SKM-1 (cell line): ENCODE data around the gene INO80E.
"Not testable (repeated sequence)": the region's sequence is repeated elsewhere in the genome, so short reads cannot be mapped to it uniquely, and the experiment has no call there.

Experiments
- DNase-seq: peaks from one replicate; lab custom pipeline; 2025; ENCODE audit not compliant: unreplicated experiment; lab: John Stamatoyannopoulos, UW

Gene INO80E

GRCh38 chr16:30030011-30030685, 34.1 kb downstream of the INO80E start:
- DNase-seq: no peak

DNA sequence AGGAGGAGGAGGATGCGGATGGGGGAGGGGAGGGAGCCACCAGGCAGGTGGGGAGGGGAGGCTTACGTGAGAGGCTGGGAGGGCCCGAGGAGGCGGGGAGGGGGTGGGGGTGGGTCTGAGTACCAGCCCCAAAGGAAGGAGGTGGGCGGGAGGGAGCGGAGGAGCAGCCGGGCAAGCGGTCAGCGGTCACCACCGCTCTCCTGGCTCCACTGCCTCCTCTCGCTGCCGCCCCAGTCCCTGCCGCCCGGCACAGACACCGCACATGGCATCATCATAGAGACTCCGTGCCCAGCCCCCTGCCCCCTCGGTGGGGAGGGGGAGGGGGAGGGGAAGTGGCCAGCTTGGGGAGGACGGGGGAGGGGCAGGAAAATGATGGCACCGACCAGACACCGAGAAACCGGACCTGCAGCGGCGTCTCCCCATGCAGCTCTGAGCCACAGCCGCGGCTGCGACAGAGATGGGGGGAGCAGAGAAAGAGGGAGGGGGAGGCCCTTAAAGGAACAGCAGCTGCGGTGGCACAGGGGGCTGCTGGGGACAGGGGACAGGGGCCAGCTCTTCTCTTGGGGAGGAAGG, 34.9 kb downstream of the INO80E start, which contains the start of gene TLCD3B:
TLCD3B (minus strand) TSS at position 431 of the 573 bp plus-strand sequence. CDS start 744 bp downstream, outside the sequence.
- no peak for DNase-seq

DNA sequence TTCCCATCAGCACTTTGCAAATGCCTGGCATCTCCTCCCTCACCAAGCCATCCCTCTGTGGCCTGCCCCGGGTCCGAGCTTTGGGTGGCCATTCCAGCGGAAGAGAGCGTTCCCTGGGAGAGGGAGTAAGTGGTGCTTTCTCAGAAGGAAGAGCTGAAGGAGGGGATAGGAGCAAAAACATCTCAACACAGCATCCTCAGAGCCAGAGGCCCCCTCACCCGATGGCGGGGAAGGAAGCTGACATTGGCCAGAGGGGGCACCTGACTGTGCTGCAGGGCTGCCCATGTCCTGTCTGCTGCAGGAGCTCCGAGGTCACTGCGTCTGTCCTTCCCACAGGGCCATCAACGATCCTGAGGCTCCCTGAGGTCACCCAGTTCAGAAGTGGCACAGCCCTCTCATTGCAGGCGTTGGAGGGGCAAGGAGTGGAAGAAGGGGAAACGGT, 35.5 kb downstream of the INO80E start:
- no peak for DNase-seq

DNA sequence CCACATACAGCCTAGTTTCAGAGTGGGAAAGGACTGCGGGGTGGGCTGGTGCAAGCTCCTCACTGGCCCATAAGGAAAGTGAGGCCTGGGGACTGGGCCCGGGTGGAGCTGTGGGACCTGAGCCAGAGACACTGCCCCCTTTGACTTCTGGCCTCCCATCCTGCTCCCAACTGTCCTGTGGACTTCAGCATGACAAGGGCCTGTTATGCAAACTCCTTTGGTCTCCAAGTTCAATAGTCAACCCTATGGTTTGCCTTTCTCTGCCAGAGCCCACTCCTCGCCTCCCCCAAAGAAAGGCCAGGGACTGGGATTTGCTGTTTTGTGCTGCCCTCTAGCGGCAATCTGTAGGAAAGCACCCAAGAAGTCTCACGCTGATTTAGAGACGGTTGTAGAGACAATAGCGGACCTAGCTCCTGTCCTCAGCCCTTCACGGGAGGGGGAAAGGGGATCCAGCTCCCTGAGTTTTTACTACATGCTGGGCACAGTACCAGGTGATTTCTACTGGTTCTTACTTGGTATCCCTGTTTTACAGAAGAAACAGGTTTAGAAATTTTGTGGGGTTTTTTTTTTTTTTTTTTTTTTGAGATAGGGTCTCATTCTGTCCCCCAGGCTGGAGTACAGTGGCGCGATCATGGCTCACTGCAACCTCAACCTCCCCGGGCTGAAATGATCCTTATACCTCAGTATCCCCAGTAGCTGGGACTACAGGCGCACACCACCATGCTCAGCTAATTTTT, 36.2 kb downstream of the INO80E start:
- peak; percentile 24 for DNase-seq

DNA sequence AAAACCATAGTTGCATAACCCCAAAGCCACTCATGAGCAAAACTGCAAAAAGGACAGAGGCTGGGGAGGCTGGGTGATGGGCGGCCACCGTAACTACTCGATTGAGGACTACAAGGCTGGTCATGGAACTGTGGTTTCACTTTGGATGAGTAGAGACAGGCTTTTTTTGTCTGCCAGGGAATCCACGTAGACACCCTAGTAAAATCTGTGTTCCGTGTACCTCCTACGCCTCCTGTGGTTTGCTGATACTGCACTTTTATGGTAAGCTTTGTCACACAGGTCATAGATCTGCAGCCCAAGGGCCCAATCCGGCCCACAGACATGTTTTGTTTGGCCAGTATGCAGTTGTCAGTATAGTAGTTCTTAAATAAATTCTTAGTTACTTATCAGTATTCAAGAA, 37.2 kb downstream of the INO80E start:
- DNase-seq: no peak

GRCh38 chr16:30040221-30040620, 44.2 kb downstream of the INO80E start:
- DNase-seq: no peak

- not testable (repeated sequence) for DNase-seq
These were observed 44.6 kb downstream of the INO80E start for GRCh38 chr16:30040690-30041089.

GRCh38 chr16:30041841-30042240, 45.8 kb downstream of the INO80E start:
- no peak for DNase-seq

DNA sequence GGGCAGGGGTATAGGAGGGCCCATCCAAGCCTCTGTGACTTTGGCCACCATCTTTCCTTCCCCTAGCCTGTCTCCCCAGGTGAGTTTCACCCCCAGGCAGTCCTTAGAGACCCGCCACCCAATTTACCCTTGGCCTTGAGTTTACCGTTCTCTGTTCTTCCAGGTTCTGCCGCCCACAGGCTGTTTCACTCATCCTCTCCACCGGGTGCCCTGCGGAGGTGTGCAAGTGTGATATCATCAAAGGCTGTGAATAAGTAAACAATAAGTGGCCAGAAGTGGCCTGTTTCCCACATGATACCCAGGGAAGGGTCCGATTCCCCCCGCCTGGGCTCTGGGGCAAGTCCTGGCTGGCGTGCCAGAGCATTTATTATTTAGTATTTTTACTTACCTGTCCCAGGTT, 50.1 kb downstream of the INO80E start:
- DNase-seq: no peak

DNA sequence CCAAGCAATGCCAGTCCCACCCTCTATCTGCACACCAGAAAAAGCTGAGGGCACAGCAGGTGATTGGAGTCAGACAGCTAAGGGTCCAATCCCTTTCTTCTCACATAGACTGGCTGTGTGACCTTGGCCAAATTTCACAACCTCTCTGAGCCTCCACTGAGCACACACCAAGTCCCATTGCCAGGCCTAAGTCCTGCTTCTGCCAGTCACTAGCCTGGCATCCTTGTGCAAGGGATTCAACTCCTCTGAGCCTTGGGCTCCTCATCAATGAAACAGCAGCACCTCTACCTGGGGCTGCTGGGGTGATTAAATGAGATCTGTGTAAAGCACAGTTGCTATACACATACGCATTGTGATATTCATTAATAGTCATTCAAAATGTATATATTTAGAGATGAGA, 50.5 kb downstream of the INO80E start:
- no peak for DNase-seq

DNA sequence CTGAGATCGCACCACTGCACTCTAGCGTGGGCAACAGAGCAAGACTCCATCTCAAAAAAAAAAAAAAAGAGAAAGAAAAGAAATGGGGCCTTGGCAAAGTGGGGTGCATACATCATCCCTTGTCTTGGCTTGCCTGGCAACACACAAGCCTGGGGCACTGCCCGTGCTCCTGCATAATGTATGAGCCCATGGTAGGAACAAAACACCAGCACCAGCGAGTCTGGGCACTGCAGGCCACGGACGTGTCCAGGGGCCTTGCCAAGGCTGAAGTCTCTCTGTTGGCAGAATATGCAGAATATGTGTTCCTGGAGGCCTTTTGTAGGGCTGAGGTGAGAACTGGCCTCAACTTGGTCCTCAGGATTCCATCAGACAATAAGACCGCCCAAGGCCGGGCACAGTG, 53.8 kb downstream of the INO80E start:
- DNase-seq: no peak

GRCh38 chr16:30051518-30051917, 55.5 kb downstream of the INO80E start:
- no peak for DNase-seq

GRCh38 chr16:30052671-30053372, 56.8 kb downstream of the INO80E start:
- DNase-seq: peak; percentile 86

DNA sequence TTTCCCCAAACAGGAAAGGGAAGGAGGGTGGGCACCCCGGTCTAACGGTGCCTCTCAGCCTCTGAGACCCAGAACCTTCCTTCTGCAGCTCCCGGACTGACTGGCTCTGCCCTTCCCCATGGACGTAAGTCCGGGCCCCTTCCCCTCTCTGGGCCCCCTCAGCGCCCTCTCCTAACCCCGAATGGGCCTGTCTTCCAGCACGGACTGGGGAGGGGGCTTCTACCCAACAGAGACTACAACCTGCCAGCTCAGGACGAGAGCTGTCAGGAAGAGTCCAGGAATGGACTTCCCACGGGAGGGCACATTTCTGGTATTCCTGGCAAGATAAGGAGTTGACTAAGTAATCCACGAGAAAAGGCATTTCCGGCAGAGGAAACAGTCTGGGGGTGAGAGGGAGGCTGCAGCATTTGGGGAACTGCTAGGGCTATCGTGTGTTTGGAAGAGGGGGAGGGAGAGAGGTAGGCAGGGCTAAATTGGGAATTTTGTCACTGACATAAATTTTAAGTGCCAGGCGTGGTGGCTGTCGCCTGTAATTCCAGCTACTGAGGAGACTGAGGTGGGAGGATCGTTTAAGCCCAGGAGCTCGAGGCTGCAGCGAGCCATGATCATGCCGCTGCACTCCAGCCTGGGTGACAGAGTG, 57.5 kb downstream of the INO80E start:
- no peak for DNase-seq

- no peak for DNase-seq
These were observed 58.4 kb downstream of the INO80E start for GRCh38 chr16:30054451-30054850.

DNA sequence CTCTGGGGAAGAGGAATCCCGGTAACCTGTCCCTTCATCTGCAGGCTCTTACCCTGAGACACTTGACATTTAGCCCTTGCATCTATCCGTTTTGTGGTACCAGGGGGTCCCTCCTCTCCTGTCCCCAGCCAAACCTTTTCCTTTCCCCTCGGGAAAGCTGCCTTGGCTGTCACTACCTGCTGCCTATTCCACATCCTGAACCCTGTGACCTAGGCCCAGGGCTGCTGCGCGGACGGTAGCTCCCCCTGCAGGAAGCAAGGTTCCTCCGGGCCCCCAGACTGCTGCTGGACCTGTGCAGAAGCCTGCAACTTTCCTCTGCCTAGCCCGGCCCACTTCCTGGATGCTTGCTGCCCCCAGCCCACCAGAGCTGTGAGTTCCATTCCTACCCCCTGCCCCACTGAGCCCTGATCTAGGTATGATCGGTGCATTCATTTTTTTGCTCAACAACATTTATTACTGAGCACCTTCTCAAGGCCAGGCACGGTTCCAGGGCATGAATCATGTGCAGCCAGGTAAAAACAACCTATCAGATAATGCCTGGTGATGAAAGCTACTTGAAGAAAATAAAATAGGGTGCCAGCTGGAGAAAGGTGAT, 59.0 kb downstream of the INO80E start:
- peak; percentile 17 for DNase-seq
